Jurkat, Clone E6-1 (cell line): ENCODE data around the gene LRFN4. TPM values are rescaled to one million over a fixed set of nuclear protein-coding genes. Genes with fewer than 3 reads are reported as not detected.
"Not testable (repeated sequence)": the region's sequence is repeated elsewhere in the genome, so short reads cannot be mapped to it uniquely, and the experiment has no call there.

Experiments used
- DNase-seq: peaks from one replicate; pipeline ENCODE4 v3.0.0-alpha.2; 2011; ENCODE audit warnings: low read depth, low spot score
- H3K4me3 ChIP-seq: 2 replicates; pipeline ENCODE4 v1.5.1; 2011; ENCODE audit warnings: mild to moderate bottlenecking, low read length, control low read depth, moderate library complexity
- polyA plus RNA-seq: library from polyadenylated mRNA; unstranded; fragments of >200 nt; gene quantifications from one replicate; pipeline ENCODE4 v1.2.1, GENCODE V29; 2012; ENCODE audit warnings: missing spikeins; ENCODE audit not compliant: insufficient read length, insufficient read depth

The LRFN4 gene
- polyA plus RNA-seq: 28.2 TPM

DNA sequence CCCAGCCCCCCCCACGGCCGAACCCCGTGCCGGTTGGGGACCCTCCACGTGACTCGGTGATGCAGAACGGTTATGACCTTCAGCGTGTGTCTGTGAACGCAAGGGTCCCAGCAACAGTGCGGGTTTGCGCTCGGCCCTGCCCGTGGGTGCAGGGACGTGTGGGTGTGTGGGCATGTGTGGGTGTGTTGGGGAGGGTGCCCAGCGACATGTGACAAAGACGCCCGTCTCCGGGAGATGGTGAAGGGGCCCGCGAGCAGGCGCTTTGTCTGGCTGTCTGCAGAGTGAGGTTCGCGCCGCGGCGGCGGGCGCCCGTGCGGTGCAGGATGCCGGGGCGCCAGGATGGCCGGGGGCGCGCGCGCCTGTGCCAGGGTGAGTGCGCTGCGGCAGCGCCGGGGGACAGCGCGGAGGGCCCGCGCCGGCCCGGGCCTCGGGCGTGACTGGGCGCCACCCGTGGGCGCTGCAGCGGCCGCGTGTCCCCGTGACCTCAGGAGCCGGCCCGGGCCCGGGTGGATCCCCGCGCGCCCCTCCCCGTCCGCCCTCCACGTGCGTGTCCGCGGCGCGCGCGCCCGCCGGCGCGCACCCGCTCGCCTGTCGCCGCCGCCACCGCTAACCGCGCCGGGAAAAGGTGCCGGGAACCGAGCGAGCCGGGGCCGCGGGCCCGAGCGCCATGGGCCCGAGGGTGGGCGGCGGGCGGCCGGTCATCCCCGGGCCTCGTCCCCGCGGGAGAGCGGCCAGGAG, at the start of gene LRFN4:
Gene LRFN4, plus strand, starts transcription at position 569 of the 738 bp plus-strand sequence. CDS start 681 bp downstream, outside the sequence.
- DNase-seq: no peak
- peak within 1 kb of the TSS; percentile 73 for H3K4me3 ChIP-seq

DNA sequence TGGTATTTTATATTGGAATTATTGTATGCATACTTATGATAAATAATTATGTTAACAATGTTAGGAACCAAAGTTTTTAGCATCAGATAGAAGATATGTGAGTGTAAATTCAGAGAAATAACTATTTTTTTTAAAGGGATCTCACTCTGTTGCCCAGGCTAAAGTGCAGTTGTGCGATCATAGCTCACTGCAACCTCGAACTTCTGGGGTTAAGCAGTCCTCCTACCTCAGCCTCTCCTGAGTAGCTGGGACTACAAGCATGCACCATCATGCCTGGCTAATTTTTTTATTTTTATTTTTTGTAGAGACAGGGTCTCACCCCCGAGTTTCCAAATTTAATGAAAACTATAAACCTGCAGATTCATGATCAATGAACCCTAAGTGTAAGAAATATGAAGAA, 47.3 kb upstream of the LRFN4 start:
- H3K4me3 ChIP-seq: no peak overlapping the region
- DNase-seq: no peak

DNA sequence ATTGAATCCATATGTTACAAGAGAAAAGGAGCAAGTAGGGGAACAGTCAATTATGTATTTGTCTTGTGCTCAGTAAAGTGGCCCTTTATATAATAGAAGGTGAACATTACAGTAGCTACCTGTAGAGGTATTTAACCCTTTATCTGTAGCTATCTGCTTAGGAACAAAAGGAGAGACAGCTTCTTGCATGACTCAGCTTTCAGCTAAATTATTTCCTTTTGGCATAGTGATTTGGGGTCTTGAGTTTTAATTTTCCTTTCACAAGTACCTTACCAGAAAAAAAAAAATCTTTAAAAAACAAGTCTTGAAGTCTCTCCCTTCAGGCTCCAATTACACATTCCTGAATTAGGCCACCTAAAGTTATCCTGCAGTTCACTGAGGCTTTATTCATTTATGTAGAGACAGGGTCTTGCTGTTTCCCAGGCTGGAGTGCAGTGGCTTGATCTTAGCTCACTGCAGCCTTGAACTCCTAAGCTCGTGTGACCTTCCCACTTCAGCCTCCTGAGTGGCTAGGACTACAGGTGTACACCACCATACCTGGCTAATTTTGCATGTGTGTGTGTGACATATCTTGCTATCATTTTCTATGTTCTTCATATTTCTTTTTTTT, 46.2 kb upstream of the LRFN4 start:
- DNase-seq: no peak

DNA sequence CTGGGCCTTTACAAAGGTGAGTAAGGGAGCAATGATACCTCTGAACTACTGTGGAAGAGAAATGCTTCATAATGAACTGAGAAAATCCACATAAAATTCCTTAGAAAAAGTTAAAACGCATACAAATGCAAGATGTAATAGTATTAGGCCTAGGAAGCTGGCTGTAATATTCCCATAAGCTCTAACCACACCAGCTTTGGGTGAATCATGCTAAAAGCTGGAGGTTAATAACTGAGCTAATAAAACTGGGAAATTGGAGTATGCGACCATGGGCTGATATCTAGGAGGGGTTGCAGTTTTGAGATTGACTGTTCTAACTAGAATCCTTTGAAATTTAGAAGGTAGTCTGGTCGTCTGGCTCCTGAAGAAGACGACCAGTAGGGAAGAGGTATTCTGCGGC, 42.2 kb upstream of the LRFN4 start:
- no peak overlapping the region for H3K4me3 ChIP-seq
- DNase-seq: no peak

More for the DNA sequence above, 46.2 kb upstream of the LRFN4 start:
- no peak overlapping the region for H3K4me3 ChIP-seq

DNA sequence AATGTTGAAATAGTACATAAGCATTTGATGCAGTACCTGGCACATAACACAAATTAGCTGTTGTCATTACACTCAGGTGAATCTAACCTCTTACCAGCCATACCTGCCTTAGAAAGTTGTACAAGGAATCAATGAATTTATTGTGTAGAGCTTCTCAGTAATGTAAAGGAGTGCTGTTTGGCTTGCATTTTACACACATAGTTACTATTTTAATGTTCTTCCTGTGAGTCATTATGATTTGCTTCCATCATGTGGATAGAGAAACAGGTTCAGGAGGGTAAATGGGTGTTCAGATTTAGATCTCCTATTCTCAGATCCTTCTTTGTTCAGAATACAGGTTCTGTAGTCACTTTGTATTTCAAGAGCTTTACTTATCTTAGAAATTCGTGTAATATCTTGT, 41.2 kb upstream of the LRFN4 start:
- no peak for DNase-seq
- H3K4me3 ChIP-seq: no peak overlapping the region

DNA sequence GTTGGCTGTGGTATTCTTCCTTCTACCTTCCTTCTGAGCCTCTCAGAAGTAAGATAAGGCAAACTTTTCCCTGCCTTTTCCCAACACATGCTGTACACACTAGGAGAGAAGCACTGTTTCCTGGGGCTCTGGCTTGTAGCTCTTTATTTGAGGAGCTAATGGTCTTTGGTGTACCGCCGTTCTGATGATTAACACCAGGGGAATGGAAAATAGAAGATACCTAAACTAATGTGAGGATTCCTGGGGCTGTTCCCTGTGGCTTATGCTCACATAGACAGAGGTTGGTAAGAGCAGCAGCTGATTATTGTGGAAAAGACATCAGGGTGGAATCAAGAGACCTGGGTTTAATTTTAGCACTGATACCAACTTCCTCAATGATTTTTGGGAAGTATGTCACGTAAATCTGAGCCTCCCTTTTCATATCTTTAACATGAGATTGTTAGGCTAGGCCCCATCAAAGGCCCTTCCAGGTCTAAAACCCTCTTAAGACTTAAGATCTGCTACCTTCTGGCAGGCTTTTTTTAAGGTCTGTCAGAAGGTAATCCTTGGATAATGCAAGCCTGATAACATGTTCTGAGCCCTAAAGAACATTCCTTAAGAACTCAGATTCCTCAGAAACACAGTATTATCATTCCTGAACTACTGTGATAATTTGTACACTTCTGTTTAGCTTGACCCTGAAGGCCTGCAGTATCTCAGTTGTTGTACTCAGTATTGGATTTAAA, 38.5 kb upstream of the LRFN4 start:
- no peak for DNase-seq
- no peak overlapping the region for H3K4me3 ChIP-seq

DNA sequence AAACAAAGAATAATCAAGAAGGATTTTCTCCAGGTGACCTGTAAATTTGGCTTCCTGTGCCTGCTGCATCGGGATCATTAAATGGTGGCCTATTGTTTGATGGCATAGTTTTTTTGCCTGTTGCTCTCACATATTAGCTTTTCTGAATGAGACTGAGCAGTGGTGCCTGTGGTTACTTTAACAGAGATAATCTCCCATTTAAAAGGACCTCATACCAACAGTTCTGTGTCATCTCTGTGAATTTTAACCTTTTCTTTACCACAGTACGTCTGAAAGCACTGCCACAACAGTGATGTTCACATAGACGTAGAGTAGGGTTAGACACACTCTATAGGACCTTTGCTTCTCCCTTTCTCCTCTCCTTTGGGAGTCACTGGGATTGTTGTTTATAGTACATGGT, 36.5 kb upstream of the LRFN4 start:
- DNase-seq: no peak
- no peak overlapping the region for H3K4me3 ChIP-seq

DNA sequence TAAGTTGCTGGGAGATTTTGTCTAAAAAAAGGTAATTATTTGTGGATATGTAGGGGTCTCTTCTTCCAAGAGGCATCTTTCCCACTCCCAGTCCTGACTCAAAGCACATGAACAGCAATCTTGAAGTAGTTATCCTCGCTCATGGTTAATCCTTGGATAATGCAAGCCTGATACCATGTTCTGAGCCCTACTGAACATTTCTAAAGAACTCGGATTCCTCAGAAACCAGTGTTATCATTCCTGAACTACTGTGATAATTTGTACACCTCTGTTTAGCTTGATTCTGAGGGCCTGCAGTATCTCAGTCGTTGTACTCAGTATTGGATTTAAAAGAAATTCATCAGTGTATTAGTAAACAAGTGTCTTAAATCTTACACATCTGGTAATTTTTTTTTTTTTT, 36.0 kb upstream of the LRFN4 start:
- no peak for DNase-seq
- H3K4me3 ChIP-seq: no peak overlapping the region

DNA sequence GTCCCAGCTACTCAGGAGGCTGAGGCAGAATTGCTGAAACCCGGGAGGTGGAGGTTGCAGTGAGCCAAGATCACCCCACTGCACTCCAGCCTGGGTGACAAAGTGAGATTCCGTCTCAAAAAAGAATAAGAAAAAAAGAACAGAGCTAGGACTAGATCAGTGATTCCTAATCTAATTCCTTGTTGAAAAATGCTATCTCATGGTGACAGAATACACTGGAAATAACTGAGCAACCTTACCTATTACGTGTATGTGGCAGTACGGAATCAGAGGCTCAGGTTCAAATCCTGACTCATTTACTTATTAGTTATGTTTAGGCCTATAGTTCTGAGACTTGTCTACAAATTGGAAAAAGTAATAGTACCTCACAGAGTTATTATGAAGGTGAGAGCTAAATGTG, 33.2 kb upstream of the LRFN4 start:
- DNase-seq: no peak
- H3K4me3 ChIP-seq: no peak overlapping the region

DNA sequence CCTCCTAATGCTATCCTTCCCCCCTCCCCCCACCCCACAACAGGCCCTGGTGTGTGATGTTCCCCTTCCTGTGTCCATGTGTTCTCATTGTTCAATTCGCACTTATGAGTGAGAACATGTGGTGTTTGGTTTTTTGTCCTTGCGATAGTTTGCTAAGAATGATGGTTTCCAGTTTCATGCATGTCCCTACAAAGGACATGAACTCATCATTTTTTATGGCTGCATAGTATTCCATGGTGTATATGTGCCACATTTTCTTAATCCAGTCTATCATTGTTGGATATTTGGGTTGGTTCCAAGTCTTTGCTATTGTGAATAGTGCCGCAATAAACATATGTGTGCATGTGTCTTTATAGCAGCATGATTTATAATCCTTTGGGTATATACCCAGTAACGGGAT, 32.3 kb upstream of the LRFN4 start:
- not testable (repeated sequence) for H3K4me3 ChIP-seq, DNase-seq

DNA sequence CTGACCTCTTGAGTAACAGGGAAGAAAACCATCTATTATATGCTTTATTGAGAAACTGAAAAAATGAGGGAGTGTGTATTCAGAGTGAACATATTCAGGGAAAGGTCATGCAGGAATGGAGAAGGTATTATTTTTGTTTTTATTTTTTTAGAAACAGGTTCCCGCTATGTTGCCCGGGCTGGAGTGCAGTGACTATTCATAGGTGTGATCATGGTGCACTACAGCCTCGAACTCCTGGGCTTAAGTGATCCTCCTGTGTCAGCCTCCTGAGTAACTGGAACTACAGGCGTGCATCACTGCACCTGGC, 22.4 kb upstream of the LRFN4 start:
- no peak overlapping the region for H3K4me3 ChIP-seq
- DNase-seq: no peak

DNA sequence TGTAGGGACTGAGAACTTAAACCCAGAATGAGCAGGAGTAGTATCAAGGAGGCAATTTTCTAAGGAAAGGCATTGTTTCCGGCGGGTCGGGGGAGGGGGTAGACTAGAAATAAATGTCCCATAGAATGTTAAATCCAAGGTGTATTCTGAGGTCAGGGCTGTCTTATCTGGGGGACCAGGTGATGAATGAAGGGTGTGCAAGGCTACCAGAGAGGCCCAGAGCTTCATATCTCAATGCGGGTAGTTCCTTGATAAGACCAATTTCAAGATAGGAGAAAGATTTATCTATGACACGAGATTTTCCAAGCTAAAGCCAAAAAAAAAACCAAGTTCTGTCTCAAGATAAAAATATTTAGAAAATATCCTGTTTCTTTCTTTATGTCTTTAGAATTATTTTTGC, 21.9 kb upstream of the LRFN4 start:
- DNase-seq: no peak

DNA sequence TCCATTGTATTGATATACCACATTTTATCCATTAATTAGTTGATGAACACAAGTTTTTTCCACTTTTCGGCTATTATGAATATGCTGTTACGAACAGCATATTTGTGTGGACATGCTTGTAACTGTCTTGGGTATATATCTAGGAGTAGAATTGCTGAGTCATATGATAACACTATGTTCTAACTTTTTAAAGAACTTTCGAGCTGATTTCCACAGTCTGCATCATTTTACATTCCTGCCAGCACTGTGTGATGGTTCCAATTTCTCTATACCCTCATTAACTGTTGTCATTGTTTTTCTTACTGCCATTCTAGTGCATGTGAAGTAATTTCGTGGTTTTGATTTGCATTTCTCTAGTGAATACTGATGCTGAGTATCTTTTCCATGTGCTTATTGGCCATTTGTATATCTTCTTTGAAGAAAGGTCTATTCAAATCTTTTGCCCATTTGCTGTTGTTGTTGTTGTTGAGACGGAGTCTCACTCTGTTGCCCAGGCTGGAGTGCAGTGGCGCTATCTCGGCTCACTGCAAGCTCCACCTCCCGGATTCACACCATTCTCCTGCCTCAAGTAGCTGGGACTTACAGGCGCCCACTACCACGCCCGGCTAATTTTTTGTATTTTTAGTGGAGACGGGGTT, 21.0 kb upstream of the LRFN4 start:
- no peak for DNase-seq
- H3K4me3 ChIP-seq: no peak overlapping the region

More for the DNA sequence above, 21.9 kb upstream of the LRFN4 start:
- no peak overlapping the region for H3K4me3 ChIP-seq

DNA sequence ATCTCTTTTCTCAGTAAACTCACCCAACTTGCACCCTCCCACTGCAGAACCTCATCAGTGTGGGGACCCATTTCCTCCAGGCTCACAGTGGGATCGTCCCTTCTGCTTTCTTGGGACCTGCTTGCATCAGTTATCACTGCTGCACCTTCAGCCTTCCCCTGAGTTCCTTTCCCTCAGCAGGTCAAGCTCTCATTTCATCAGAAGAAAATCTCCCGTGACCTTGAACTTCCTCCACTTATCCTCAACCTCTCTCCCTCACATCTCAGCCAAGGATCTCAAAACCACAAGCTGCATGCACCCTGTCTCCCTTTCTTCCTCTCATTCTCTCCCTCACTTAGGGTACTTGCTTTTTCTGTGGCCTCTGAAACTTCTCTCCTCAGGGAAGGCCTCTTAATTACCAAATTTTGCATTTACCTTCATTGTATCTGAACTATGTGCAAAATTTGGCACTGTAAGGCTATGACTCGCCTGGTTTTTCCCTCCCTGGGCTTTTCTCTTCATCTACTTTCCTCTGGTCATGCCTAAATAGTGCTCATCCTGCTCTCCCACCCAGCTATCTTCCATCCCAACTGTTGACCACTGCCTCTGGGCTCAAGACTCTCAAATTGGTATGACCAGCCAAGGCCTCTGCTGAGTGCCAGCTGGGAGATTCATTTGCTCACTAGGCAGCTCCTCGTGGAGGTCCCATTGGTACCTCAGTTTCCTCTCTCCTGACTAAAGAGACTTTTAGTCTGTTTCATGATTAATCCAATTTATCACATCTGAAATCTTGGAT, 16.4 kb upstream of the LRFN4 start:
- H3K4me3 ChIP-seq: no peak overlapping the region
- no peak for DNase-seq

DNA sequence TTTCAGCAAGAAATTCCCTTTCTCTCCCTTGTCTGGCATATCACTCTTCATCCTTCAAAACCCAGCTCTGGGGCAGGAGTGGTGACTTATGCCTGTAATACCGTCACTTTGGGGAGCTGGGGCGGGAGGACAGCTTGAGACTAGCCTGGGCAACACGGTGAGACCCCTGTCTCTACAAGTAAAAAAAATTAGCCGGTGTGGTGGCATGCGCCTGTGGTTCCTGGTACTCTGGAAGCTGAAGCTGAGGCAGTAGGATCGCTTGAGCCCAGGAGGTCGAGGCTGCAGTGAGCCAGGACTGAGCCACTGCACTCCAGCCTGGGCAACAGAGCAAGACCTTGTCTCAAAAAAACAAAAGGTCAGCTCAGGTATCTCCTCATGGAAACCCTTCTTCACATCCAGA, 15.0 kb upstream of the LRFN4 start:
- DNase-seq: no peak
- peak overlapping the region; percentile 91 for H3K4me3 ChIP-seq

DNA sequence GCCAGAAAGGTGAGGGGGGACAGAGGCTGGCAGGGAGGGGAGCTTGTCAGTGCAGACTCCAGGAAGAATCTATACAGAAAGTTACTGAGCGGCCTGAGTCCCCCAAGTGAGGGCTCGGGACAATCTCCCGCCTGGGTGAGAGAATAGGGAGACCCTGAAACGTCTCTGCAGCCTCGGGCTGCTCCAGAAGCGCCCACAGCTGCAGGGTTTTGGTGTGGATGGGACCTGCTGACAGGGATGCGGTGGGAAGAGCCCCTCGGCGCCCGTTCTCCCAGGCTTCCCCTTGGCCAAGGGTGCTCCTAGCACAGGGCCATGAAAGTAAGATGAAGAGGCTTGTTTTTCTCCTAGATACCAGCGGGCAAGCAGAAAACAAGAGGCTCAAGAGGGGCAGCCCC, 14.4 kb upstream of the LRFN4 start:
- no peak for DNase-seq
- H3K4me3 ChIP-seq: peak overlapping the region; percentile 91

DNA sequence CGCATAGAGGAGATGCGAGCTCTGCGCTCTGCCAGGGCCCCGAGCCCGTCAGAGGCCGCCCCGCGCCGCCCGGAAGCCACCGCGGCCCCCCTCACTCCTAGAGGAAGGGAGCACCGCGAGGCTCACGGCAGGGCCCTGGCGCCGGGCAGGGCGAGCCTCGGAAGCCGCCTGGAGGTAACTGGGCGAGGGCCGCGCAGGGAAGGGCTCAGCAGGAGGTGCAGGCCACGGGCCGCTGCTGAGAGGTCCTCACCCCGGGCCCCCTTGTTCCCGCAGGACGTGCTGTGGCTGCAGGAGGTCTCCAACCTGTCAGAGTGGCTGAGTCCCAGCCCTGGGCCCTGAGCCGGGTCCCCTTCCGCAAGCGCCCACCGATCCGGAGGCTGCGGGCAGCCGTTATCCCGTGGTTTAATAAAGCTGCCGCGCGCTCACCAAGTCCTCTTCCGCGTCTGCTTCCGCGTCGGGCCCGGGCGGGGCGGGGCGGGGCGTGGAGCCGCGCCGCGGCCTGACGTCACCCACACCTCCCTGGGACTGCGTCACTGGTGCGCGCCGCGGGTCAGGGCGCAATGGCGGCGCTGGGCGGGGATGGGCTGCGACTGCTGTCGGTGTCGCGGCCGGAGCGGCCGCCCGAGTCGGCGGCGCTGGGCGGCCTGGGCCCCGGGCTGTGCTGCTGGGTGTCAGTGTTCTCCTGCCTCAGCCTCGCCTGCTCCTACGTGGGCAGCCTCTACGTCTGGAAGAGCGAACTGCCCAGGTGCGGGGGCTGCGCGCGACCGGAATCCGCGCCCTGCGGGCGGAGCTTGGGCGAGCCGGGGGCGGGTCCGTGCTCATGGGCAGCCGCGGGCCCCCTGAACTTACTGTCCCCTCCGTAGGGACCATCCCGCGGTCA, 13.7 kb upstream of the LRFN4 start, which contains the start of gene RCE1:
Gene RCE1, plus strand, starts transcription at position 546 of the 880 bp plus-strand sequence. Its CDS starts 15 bp downstream, at position 561.
- H3K4me3 ChIP-seq: peak within 1 kb of the TSS; percentile 96
- peak; percentile 81 for DNase-seq

DNA sequence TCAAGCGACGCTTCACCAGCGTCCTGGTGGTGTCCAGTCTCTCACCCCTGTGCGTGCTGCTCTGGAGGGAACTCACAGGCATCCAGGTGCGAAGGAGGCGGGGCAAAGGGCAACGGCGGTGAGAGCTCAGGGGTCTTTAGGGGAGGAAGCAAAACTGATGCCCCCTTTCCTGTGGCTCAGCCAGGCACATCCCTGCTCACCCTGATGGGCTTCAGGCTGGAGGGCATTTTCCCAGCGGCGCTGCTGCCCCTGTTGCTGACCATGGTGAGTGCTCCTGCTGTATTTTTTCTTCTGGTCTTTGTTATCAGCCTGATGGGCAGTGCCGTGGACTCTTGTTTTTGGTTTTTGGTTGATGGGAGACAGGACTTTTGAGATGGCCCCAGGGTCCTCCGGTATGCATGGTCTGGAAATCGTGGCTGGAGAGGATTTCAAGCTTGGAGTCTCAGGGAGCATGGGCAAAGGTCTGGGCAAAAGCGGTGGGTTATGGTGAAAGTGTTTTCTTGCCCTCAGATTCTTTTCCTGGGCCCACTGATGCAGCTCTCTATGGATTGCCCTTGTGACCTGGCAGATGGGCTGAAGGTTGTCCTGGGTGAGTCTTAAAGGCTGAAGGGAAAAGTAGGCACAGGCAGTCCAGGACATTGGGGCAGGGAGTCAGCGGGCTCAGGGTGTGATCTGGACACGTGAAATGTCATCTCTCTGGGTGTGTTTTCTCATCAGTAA, 12.9 kb upstream of the LRFN4 start:
- no peak for DNase-seq
- peak overlapping the region; percentile 96 for H3K4me3 ChIP-seq
